ENCODE results near the gene SPAG4. TPM values are rescaled to one million over a fixed set of nuclear protein-coding genes. Genes with fewer than 3 reads are reported as not detected.

SPAG4 gene
- total and polyA plus RNA-seq, 2 experiments from 2014 or later: 27.9 to 44.6 TPM

GRCh38 chr20:35619196-35620095 lies 3.8 kb downstream of the SPAG4 start:
- peak; percentile 53 for TF ChIP-seq CTCF (IDR thresholded peaks at IDR 0.05; ENCODE audit: low read depth, low read length)
- H3K36me3 ChIP-seq: no peaks in the 10 kb centered on the region
- peak overlapping the region; percentile 46 for H3K4me3 ChIP-seq
- peaks cover 10% of the 10 kb centered on the region for H3K4me1 ChIP-seq (ENCODE audit: low read depth)
- DNase-seq (ENCODE audit: low read depth in 1 of 2, low spot score in 1 of 2): peak; percentile 86 to 93
- H3K27ac ChIP-seq: no peak overlapping the region
- H3K9me3 ChIP-seq (ENCODE audit: low read depth): no peaks in the 10 kb centered on the region
- no peaks in the 10 kb centered on the region for H3K27me3 ChIP-seq

GRCh38 chr20:35620818-35621559 lies 5.4 kb downstream of the SPAG4 start:
- DNase-seq (ENCODE audit: low read depth in 1 of 2, low spot score in 1 of 2): no peak
- Histone ChIP-seq H3K9me3 (ENCODE audit: low read depth) (no peaks in the 10 kb centered on the region), H3K4me1 (ENCODE audit: low read depth) (peaks cover 10% of the 10 kb centered on the region), H3K36me3 (peaks cover 14% of the 10 kb centered on the region), H3K27me3 (no peaks in the 10 kb centered on the region), H3K27ac (peak overlapping the region; percentile 9), H3K4me3 (no peak overlapping the region)
- TF ChIP-seq CTCF (IDR thresholded peaks at IDR 0.05; ENCODE audit: low read depth, low read length): no peak

- no peak for TF ChIP-seq CTCF (IDR thresholded peaks at IDR 0.05; ENCODE audit: low read depth, low read length)
- no peak for DNase-seq (ENCODE audit: low read depth in 1 of 2, low spot score in 1 of 2)
- peaks cover 18% of the 10 kb centered on the region for H3K36me3 ChIP-seq
- H3K9me3 ChIP-seq (ENCODE audit: low read depth): no peaks in the 10 kb centered on the region
- H3K27ac ChIP-seq: peak overlapping the region; percentile 9
- peaks cover 10% of the 10 kb centered on the region for H3K4me1 ChIP-seq (ENCODE audit: low read depth)
- H3K4me3 ChIP-seq: no peak overlapping the region
- no peaks in the 10 kb centered on the region for H3K27me3 ChIP-seq
These were observed 5.9 kb downstream of the SPAG4 start for GRCh38 chr20:35621560-35621946.

GRCh38 chr20:35625584-35626385 lies 10.2 kb downstream of the SPAG4 start:
- no peak for TF ChIP-seq CTCF (IDR thresholded peaks at IDR 0.05; ENCODE audit: low read depth, low read length)
- no peaks in the 10 kb centered on the region for H3K4me1 ChIP-seq (ENCODE audit: low read depth)
- peaks cover 44% of the 10 kb centered on the region for H3K36me3 ChIP-seq
- no peak for DNase-seq (ENCODE audit: low read depth in 1 of 2, low spot score in 1 of 2)
- no peak overlapping the region for H3K4me3 ChIP-seq
- no peaks in the 10 kb centered on the region for H3K27me3 ChIP-seq
- no peaks in the 10 kb centered on the region for H3K9me3 ChIP-seq (ENCODE audit: low read depth)
- peak overlapping the region; percentile 17 for H3K27ac ChIP-seq

- H3K36me3 ChIP-seq: peaks cover 48% of the 10 kb centered on the region
- H3K4me3 ChIP-seq: no peak overlapping the region
- H3K4me1 ChIP-seq (ENCODE audit: low read depth): no peaks in the 10 kb centered on the region
- no peaks in the 10 kb centered on the region for H3K9me3 ChIP-seq (ENCODE audit: low read depth)
- H3K27ac ChIP-seq: peak overlapping the region; percentile 17
- TF ChIP-seq CTCF (IDR thresholded peaks at IDR 0.05; ENCODE audit: low read depth, low read length): no peak
- DNase-seq (ENCODE audit: low read depth in 1 of 2, low spot score in 1 of 2): no peak
- H3K27me3 ChIP-seq: no peaks in the 10 kb centered on the region
These were observed 10.9 kb downstream of the SPAG4 start for GRCh38 chr20:35626386-35627001.

Data from cardiac muscle cell (in vitro differentiated cells and primary cell).